H1 (cell line): ENCODE results near the gene HM13.

Experiments
- BRCA1 ChIP-seq: IDR thresholded peaks from 2 replicates; pipeline ENCODE4 v1.6.1; 2012; ENCODE audit warnings: low read depth, low read length, improper control_type of control experiment
- CTCF ChIP-seq, 3 experiments: IDR thresholded peaks; 1 replicate in 2 of 3; 2 replicates in 1 of 3; pipeline versions ENCODE4 v1.5.1 to v1.6.1; 2011; ENCODE audit warnings: low read length in 3 of 3, mild to moderate bottlenecking in 3 of 3, inconsistent platforms in 2 of 3, low read depth in 1 of 3, moderate library complexity in 1 of 3; ENCODE audit not compliant: insufficient read depth in 1 of 3; ENCODE audit errors: control extremely low read depth in 1 of 3
- EP300 ChIP-seq, 2 experiments: IDR thresholded peaks; 1 replicate in 1 of 2; 2 replicates in 1 of 2; pipeline ENCODE4 v1.6.1; 2011 to 2012; ENCODE audit warnings: low read depth in 2 of 2, low read length in 2 of 2, mild to moderate bottlenecking in 2 of 2, borderline replicate concordance in 1 of 2, inconsistent platforms in 1 of 2, moderate library complexity in 1 of 2
- EZH2 ChIP-seq: fragments of 200-600 bp; sonication (generic); IDR thresholded peaks from 2 replicates; pipeline ENCODE4 v1.7.1; 2012; ENCODE audit warnings: low read depth, mild to moderate bottlenecking, moderate library complexity, low read length, inconsistent platforms; ENCODE audit not compliant: severe bottlenecking
- MAFK ChIP-seq: IDR thresholded peaks from 2 replicates; pipeline ENCODE4 v1.6.1; 2012; ENCODE audit warnings: low read depth, mild to moderate bottlenecking, improper control_type of control experiment, low read length
- POLR2A ChIP-seq, 2 experiments: IDR thresholded peaks; 1 replicate in 1 of 2; 2 replicates in 1 of 2; pipeline ENCODE4 v1.6.1; 2011; ENCODE audit warnings: low read depth in 2 of 2, low read length in 2 of 2, mild to moderate bottlenecking in 2 of 2; ENCODE audit errors: control extremely low read depth in 1 of 2
- RAD21 ChIP-seq, 2 experiments: IDR thresholded peaks in 1 of 2; conservative IDR thresholded peaks in 1 of 2; 2 replicates each; pipeline ENCODE4 v1.6.1; 2011; ENCODE audit warnings: low read depth in 2 of 2, low read length in 2 of 2, improper control_type of control experiment in 1 of 2, inconsistent platforms in 1 of 2, mild to moderate bottlenecking in 1 of 2, moderate library complexity in 1 of 2
- RFX5 ChIP-seq: IDR thresholded peaks from 2 replicates; pipeline ENCODE4 v1.6.1; 2011; ENCODE audit warnings: low read depth, low read length, improper control_type of control experiment, borderline replicate concordance
- SAP30 ChIP-seq: fragments of 300-600 bp; sonication (generic); IDR thresholded peaks from 2 replicates; pipeline ENCODE4 v1.7.1; 2012; ENCODE audit warnings: low read length, moderate library complexity, mild to moderate bottlenecking, inconsistent platforms; ENCODE audit not compliant: insufficient read depth, insufficient replicate concordance
- SIX5 ChIP-seq: IDR thresholded peaks from 2 replicates; pipeline ENCODE4 v1.6.1; 2011; ENCODE audit warnings: mild to moderate bottlenecking, low read depth, low read length
- SUZ12 ChIP-seq: fragments of 200-600 bp; sonication (generic); IDR thresholded peaks from 2 replicates; pipeline ENCODE4 v1.6.1; 2012; ENCODE audit warnings: mild to moderate bottlenecking, inconsistent platforms, low read length, moderate library complexity, mixed read lengths
- TAF1 ChIP-seq: IDR thresholded peaks from 2 replicates; pipeline ENCODE4 v1.6.1; 2011; ENCODE audit warnings: mild to moderate bottlenecking, low read depth, low read length
- TEAD4 ChIP-seq: IDR thresholded peaks from 2 replicates; pipeline ENCODE4 v1.6.1; 2012; ENCODE audit warnings: low read depth, low read length, inconsistent platforms, mixed read lengths

GRCh38 chr20:31523361-31524283 is 9.4 kb downstream of the HM13 start:
- TF ChIP-seq CTCF (IDR thresholded peaks at IDR 0.05; ENCODE audit: control extremely low read depth in 1 of 3, insufficient read depth in 1 of 3, low read depth in 1 of 3, low read length in 3 of 3) (no peak), SUZ12 (no peak), POLR2A (IDR thresholded peaks at IDR 0.05; ENCODE audit: control extremely low read depth in 1 of 2, low read depth in 2 of 2, low read length in 2 of 2) (no peak), BRCA1 (no peak), EZH2 (no peak), SAP30 (no peak), EP300 (IDR thresholded peaks at IDR 0.05; ENCODE audit: borderline replicate concordance in 1 of 2, low read depth in 2 of 2, low read length in 2 of 2) (no peak), TEAD4 (no peak), MAFK (no peak), RFX5 (no peak), RAD21 (IDR thresholded peaks at IDR 0.05 in 1 of 2, conservative IDR thresholded peaks at IDR 0.05 in 1 of 2; ENCODE audit: low read depth in 2 of 2, low read length in 2 of 2) (no peak), TAF1 (no peak), SIX5 (no peak)
